Astrocyte (in vitro differentiated cells and primary cell): Measurements from ENCODE around the gene DMBX1.

Experiments used
- EZH2 ChIP-seq: IDR thresholded peaks from 2 replicates; pipeline ENCODE4 v1.6.1; 2012; ENCODE audit warnings: mild to moderate bottlenecking, low read length, inconsistent platforms; ENCODE audit not compliant: insufficient read depth
- TF ChIP-seq, protein P1 (sequence below): IDR thresholded peaks from 2 replicates; pipeline ENCODE4 v1.5.1; 2011; ENCODE audit warnings: low read depth, mild to moderate bottlenecking, inconsistent platforms, low read length, moderate library complexity; ENCODE audit not compliant: insufficient read depth

DNA sequence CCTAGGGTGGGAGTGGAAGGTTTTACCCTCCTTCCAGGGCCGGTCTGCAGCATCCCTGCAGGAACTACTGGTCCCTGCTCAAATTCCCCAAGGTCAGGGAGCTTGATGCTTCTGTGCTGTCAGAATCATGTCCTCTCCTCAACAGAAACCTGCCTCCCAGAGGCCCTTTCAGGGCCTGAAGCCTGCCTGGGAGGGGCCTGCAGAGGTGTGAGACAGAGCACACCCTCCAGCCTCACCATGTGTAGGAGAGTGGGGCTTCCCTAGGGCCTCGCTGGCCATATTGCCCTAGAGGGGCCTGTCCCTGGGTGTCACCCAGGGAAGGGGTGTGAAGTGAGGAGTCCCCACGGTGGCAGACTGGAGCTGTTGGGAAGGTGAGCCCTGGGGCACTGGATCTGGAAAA is 40.7 kb downstream of the DMBX1 start:
- TF ChIP-seq, protein P1, sequence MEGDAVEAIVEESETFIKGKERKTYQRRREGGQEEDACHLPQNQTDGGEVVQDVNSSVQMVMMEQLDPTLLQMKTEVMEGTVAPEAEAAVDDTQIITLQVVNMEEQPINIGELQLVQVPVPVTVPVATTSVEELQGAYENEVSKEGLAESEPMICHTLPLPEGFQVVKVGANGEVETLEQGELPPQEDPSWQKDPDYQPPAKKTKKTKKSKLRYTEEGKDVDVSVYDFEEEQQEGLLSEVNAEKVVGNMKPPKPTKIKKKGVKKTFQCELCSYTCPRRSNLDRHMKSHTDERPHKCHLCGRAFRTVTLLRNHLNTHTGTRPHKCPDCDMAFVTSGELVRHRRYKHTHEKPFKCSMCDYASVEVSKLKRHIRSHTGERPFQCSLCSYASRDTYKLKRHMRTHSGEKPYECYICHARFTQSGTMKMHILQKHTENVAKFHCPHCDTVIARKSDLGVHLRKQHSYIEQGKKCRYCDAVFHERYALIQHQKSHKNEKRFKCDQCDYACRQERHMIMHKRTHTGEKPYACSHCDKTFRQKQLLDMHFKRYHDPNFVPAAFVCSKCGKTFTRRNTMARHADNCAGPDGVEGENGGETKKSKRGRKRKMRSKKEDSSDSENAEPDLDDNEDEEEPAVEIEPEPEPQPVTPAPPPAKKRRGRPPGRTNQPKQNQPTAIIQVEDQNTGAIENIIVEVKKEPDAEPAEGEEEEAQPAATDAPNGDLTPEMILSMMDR: no peak
- TF ChIP-seq EZH2: no peak
